HG02623 (cell line): ENCODE data around the gene WDR55.
"Not testable (repeated sequence)": the region's sequence is repeated elsewhere in the genome, so short reads cannot be mapped to it uniquely, and the experiment has no call there.

Experiments
- ATAC-seq: cut with Tn5 transposase; IDR thresholded peaks from one replicate; pipeline ENCODE4 v1.9.1; 2021; ENCODE audit warnings: moderate library complexity; ENCODE audit not compliant: unreplicated experiment

Gene WDR55, protein sequence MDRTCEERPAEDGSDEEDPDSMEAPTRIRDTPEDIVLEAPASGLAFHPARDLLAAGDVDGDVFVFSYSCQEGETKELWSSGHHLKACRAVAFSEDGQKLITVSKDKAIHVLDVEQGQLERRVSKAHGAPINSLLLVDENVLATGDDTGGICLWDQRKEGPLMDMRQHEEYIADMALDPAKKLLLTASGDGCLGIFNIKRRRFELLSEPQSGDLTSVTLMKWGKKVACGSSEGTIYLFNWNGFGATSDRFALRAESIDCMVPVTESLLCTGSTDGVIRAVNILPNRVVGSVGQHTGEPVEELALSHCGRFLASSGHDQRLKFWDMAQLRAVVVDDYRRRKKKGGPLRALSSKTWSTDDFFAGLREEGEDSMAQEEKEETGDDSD

DNA sequence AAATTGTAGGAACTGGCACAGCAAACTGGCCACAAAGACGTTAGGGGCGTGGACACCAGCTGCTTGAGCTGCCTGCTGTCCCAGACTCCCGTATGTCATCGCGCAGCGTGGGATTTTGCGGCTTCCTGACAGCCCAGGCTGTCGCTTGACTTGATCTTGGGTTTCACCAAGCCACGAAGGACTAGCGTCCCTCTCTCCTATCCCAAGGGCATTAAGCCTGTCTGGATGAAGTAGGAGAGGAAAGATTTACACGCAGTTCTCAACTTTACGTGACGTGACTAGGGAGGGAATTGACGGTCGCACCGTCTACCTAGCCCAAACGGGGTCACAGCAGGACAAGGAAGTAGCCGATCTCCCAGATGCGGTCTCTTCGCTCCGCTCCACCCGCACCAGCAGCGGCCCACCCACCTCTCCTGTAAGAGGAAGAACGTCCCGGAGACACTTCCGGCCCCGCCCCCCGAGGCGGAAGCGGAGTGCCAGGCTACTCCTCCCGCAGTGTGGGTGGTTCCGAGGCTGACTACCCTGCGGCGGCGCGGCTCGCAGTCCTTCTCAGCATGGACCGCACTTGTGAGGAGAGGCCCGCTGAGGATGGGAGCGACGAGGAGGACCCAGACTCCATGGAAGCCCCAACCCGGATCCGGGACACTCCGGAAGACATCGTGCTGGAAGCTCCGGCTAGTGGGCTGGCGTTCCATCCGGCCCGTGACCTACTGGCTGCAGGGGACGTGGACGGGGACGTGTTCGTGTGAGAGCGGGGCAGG, at the start of gene WDR55:
Gene WDR55, plus strand, starts transcription at position 546 of the 761 bp plus-strand sequence. Its CDS starts 9 bp downstream, at position 555.
- peak; percentile 97 for ATAC-seq

DNA sequence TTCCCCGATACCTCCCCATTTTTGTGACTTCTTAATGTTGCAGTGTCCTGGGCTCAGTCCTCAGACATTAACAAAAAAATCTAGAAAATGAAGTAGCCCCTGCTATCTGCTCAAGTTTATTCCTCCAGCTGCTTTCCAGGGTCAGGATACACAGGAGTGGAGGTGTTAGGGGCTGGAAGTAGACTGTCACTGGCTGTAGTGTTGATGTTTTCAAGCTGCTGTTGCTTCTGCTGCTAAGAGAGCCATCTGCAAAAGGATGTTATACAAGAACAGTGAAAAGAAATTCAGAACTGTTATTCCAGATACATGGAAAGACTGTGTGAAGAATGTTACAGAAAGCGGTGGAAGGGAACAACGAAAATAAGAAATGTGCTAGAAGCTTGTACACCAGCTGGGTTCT, 42.4 kb upstream of the WDR55 start:
- ATAC-seq = no peak

DNA sequence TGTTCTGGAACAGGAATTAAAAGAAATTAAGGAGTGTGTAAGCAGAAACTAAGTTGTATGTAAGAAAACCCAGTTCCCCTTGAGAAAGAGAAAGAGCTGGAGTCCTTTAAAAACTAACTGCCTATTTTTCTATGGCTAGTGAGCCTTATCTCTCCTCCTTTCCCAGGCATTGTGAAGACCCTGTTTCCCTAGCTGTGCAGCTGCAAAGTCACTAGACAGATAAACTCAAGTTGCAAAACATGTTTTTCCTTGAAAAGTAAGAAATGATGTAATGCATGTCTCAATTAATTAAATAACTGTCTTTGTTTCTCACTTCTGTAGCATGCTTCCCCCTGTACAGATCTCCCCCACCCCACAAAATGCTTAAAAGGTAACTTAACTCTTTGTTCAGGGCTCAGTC, 41.6 kb upstream of the WDR55 start:
- ATAC-seq = not testable (repeated sequence)

DNA sequence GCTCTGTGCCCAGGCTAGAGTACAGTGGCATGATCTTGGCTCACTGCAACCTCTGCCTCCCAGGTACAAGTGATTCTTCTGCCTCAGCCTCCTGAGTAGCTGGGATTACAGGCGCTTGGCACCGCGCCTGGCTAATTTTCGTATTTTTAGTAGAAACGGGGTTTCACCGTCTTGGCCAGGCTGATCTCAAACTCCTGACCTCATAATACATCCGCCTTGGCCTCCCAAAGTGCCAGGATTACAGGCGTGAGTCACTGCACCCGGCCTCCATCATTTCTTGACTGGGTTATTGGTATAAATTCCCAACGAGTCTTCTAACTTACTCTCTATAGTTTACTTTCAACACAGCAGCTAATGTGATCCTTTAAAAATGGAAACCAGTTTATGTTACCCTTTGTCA, 39.8 kb upstream of the WDR55 start:
- ATAC-seq = not testable (repeated sequence)

DNA sequence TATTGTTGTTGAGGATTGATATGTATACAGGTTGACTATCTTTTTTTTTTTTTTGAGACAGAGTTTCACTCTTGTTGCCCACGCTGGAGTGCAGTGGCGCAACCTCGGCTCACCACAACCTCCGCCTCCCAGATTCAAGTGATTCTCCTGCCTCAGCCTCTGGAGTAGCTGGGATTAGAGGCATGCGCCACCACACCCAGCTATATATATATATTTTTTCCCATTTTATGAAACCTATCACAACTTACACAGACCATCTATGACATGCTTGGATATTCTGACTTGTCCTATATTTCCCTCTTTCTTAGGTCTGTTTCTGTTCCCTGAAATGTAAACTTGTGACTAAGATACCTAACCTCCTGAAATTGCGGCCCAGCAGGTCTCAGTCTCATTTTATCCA, 36.7 kb upstream of the WDR55 start:
- ATAC-seq = no peak

DNA sequence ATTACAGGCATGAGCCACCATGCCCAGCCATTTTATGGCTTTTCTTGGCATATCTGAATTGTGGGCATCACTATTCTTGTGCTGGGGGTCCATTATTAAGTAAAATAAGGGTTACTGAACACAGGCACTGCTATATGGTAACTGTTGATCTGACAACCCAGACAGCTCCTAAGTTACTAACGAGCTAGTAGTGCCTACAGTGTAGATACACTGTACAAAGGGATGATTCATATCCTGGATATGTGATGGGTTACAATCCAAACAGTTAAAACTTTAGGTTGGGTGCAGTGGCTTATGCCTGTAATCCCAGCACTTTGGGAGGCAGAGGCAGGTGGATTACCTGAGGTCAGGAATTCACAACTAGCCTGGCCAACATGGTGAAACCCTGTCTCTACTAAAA, 36.0 kb upstream of the WDR55 start:
- no peak for ATAC-seq

DNA sequence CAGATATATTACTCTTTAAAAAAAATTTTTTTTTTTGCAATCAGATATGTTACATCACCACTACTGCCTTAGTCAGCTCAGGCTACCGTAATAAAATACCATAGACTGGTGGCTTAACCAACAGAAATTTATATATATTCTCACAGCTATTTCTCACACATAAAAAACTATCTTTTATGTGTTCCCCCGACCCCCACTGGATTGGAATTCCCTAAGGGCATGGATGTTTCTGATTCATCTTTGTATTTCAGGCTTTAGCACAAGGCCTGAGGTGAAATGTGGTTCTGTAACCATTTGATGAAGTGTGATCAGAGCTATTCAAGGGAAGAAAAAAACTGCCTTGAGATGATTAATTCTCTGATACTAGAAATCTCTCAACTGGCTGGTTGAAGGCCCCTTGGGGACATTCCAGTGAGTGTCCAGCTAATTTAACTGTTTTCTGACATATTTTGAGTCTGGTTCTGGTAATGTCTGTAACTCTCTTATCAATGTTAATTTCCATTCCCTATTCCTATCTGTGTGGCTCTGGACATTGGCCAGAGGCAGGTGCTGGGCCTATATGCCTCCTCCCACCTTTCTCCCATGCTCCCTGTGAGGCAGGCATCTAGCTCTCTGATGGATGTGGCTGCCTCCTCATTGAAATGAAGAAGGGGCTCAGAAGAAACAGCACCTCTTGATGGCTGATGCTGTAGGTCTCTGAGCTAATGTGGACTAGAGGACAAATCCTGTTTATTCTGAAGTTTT, 34.2 kb upstream of the WDR55 start:
- ATAC-seq = no peak

DNA sequence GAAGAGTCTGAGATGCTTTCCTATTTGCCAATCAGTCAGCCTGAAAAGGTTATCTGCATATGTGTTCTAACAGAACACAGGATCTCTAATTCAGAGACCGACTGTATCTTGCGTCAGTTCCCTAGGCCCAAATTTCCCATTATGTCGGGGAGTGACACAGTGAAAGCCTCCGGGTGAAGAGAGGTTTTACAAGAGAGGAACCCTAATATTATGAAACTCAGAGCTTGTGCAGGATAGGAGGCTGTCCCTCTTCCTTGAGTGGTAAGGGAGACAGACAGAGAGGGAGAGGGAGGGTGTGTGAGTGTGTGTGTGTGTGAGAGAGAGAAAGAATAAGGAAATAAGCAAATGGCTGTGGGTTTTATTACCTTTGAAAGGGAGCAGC, 33.7 kb upstream of the WDR55 start:
- no peak for ATAC-seq

DNA sequence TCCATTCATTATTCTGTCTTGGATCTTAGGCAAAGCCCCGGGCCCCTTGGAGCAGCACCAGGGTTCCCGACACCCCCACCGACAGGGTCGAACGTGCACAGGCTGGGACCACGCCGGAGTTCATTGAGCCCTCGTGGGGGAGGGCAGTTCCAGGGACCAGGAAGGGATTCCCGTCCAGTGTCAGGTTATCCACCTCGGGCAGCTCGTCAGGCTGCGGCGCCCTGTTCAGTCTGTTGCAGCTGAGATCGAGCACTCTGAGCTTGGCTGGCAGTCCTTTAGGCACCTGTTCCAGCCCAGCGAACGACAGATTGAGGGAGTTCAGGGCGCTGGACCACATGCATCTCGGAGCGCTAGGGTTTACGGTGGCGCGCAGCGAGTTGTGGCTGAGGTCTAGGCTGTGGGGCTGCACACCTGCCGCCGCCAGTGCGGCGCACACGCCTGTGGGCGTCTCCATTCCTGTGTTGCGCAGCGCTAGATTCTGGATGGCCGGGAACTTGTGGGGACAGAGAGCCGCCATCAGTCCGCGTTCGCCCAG, 32.8 kb upstream of the WDR55 start:
- ATAC-seq = peak; percentile 32

DNA sequence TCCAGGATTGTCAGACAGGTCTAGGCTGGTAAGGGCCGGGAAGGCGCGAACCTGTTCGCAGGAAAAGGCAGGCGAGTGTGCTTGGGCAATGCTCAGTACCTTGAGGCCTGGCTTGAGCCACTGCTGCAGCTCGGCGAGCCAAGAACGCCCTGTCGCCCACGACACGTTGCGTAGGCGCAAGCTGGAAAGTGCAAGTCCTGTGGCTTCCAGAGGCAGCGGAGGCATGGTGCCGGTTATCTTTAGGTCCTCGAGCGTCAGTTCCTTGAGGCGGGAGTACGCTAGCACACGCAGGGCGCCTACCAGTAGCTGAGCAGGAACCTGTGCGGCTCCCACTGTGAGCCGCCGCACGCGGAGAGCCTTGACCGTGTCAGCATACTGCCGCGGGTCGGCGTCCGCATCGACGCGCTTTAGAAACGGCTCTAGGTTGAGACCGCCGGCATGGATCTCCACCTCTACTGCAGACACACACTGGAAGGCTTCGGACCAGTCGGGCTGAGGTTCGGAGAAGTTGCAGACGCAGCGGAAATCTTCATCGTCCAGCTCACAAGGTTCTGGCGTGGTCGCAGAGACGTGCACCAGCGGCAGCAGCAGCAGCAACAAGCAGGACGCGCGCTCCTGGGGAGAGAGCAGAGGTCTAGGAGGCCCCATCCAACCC, 32.2 kb upstream of the WDR55 start:
- ATAC-seq = peak; percentile 52

DNA sequence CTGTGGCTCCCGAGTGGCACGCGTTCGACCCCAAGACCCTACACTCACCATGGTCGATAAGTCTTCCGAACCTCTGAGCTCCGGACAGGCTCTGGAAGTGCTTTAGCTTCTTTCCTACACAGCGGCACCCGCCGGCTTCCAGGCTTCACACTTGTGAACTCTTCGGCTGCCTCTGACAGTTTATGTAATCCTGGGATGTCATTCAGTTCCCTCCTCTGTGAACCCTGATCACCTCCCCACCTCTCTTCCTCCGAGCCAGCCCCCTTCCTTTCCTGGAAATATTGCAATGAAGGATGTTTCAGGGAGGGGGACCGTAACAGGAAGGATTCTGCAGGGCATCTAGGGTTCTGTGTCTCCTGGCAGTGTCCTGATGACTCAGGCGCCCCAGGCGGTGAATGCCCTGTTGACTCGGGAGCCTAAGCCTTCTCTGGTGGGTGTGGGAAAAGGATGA, 31.7 kb upstream of the WDR55 start, which contains the start of gene CD14:
Gene CD14, minus strand, starts transcription at position 155 of the 451 bp plus-strand sequence. Its CDS starts 104 bp downstream, at position 51.
- no peak for ATAC-seq

DNA sequence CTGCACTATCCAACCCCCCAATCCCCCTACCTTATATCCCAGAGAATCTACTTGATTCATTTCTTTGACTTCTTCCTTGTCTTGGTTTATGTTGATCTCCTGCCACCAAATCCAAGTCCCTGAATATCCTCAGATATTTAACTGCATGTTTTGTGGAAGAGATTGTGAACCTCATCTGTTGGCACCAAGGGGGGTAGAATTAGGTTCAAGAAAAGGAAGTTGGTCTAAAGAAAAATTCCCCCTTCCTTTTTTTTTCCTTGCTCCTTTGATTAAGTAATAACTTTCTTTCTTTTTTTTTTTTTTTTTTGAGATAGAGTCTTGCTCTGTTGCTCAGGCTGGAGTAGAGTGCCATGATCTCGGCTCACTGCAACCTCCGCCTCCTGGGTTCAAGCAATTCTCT, 31.2 kb upstream of the WDR55 start:
- ATAC-seq = no peak

DNA sequence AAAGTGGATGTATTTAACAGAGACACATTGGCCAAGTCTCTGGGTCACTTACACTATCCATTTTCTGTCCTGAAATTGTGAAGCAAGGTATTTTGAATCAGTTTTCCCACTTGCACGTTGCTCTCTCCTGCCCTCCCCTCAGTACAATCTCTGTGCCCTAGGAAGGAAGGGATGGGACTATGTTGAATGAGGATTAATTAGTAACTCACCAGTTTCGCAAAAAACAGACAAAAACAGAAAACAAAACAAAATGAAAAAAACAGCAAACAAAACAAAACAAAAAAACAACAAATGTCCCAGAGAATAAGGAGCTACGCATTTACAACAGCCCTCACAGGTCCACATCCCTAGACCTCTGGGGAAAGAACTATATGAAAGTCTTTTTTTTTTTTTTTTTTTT, 30.6 kb upstream of the WDR55 start:
- no peak for ATAC-seq

DNA sequence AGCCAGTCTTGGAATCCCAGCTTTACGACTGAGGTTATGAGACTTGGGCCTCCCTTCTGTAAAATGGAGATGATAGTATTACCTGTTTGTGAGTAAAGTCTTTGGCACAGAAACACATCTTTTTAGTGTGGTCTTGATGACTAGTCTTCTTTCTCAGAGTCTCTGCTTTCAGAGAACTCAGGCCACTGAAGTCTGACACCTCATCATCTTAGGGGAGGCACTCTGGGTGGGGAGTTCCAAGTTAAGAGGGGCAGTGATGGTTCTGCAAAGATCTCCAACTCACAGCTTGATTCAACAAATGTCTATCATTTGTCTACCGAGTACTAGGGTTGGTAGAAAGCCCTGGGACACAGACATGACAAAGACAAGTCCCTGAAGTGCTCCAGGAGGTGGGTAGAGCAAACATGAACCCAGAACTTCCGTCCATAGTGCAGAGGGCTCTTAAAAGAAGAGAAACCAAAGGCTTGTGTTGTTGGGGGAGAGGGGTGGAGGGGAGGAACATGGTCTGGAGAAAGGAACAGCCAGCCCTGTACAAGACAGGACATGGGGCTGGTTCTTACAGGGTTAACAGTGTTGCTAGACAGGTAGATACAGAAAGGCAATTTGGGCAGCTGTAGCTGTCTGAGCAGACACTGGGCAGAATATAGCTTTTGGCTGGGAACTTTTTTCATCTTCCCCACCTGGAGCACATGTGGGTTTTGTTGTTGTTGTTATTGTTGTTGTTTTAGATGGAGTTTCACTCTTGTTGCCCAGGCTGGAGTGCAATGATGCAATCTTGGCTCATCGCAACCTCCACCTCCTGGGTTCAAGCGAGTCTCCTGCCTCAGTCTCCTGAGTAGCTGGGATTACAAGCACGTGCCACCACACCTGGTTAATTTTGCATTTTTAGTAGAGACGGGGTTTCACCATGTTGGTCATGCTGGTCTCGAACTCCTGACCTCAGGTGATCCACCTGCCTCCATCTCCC, 29.1 kb upstream of the WDR55 start:
- ATAC-seq = no peak

DNA sequence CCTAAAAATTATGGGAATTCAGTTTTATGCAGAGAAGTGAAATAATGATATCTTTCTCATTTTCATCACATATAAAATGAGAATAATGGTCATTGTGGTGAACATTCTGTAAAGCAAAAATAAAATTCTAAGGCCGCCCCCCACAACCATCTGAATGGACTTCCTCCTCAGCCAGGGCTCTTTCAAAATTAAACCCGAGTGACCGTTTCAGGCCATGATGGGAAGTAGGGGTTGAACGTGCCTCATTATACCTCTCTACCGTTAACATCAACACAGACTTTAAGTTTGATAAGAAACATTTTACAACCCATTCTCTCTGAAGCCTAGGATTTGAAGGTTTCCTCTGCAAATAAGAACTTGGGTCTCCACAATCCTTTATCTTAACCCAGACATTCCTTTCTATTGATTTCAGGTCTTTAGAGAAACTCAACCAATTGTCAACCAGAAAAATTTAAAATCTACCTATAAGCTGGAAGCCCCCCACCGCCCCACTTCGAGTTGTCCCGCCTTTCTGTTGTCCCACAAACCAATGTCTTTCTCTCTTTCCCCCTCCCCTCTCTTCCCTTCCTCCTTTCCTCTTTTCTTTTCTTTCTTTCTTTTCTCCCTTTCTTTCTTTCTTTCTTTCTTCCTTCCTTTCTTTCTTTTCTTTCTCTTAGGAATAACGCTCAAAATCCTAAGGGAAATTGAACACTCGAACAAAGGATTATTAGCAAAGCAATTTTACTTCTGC, 27.2 kb upstream of the WDR55 start:
- ATAC-seq = no peak

DNA sequence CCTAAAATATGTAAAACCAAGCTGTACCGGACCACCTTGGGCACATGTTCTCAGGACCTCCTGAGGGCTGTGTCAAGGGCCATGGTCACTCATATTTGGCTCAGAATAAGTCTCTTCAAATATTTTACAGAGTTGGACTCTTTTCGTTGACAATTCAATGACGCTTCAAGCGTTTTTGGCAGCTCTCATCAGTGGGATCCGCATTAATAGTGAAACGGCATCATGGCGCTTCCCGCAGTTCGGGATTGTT, 25.9 kb upstream of the WDR55 start:
- not testable (repeated sequence) for ATAC-seq

DNA sequence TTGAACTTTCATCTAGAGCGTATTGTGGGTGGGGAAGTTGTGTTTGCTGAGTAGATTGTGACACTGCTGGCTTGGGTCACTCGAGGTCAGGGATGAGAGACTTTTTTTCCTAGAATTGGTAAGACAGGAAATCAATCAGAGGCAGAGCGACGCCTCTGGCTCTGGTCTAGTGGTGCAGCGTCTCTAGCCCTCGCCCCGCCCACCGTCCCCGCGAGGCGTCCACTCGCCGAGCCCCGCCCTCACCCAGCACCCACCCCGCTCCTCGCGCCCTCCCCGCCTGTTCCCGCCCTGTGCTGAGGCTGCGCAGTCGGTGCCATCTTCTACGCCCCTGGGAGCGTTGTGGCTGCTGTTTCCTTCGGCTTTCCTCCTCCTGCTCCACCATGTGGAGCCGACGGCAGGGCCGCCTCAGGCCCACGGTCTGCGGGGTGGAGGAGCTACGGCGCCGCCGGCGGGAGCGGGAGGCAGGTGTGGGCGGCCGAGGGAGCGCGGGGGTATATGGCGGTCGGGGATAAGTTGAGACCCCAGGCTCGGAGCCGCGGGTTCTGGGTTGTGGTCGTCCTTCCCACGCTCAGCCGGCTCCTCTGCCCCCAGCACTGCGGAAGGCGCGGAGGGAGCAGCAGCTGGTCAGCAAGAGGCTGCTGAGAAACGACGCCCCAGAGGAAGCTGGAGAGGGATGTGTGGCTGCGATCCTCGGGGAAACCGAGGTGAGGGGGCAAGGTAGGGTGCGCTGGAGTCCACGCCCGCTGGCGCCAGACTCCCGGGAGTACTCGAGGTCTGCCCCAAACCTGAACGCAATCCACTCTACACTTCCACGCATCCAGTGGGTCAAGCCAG, 25.3 kb upstream of the WDR55 start, which contains the start of gene TMCO6:
Gene TMCO6, plus strand, starts transcription at position 304 of the 834 bp plus-strand sequence. Its CDS starts 77 bp downstream, at position 381.
- peak; percentile 96 for ATAC-seq

DNA sequence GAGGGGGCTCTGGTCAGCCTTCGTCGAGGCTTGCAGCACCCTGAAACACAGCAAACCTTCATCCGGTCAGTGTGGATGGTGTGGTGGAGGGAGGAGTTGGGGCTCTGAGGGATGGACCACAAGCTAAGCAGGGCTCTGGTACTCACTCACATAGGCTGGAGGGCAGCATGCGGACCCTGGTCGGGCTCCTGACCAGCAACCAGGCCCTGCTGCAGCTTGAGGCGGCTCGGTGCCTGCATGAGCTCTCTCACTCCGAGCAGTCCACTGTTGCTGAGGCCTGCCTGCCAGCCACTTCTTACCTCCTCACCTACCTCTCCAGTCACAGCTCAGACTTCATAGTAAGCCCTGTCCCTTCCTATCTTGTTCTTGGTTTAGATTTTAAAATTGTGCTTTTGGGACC, 23.0 kb upstream of the WDR55 start:
- ATAC-seq = no peak
